AG09319 (cell line): ENCODE results near the gene UNC5C.

ENCODE experiments used
- DNase-seq: peaks from one replicate; pipeline ENCODE4 v3.0.0-alpha.2; 2010; ENCODE audit warnings: low read depth; ENCODE audit errors: extremely low read depth
- TF ChIP-seq, protein P1 (sequence below): IDR thresholded peaks from 2 replicates; pipeline ENCODE4 v1.5.1; 2011; ENCODE audit warnings: low read depth, mild to moderate bottlenecking, inconsistent platforms, low read length, moderate library complexity

The UNC5C gene

DNA sequence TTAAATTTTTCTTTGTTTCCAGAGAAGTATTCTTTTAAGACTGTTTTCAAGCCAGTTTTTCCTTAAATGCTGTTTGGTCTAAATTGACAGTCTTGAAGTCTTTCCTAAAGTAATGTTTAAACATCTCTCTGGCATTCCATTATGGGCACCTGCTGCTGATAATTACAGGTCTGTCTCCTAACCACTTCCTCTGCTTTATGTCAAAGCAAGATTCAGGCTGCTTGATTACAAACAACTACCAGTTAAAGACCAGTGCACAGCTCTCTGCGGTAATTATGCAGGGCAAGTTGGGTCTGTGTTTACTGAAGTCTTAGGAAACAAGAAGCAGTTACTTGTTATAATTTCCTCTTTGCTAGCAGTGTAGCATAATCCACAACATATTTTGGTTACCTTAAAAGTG lies 17.6 kb downstream of the UNC5C start:
- TF ChIP-seq, protein P1, sequence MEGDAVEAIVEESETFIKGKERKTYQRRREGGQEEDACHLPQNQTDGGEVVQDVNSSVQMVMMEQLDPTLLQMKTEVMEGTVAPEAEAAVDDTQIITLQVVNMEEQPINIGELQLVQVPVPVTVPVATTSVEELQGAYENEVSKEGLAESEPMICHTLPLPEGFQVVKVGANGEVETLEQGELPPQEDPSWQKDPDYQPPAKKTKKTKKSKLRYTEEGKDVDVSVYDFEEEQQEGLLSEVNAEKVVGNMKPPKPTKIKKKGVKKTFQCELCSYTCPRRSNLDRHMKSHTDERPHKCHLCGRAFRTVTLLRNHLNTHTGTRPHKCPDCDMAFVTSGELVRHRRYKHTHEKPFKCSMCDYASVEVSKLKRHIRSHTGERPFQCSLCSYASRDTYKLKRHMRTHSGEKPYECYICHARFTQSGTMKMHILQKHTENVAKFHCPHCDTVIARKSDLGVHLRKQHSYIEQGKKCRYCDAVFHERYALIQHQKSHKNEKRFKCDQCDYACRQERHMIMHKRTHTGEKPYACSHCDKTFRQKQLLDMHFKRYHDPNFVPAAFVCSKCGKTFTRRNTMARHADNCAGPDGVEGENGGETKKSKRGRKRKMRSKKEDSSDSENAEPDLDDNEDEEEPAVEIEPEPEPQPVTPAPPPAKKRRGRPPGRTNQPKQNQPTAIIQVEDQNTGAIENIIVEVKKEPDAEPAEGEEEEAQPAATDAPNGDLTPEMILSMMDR: no peak
- no peak for DNase-seq

DNA sequence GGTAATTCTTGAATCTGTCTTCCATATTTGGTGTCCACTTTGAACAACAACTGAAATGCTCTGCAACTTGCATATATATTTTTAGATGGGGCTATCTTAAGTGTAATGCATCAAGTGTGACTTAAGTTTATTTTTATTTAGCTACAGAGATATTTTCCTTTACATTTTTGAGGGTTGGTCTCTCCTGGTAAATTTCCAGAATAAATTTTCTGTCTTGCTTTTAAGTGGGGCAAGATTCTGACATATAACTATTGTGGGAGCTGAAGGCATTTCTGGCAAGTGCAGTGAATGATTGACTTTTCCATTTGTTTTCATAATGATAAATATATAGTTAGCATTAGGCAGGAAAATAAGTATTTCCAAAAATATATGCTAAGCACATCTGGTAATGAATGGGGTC lies 18.8 kb downstream of the UNC5C start:
- TF ChIP-seq, protein P1: no peak
- no peak for DNase-seq

DNA sequence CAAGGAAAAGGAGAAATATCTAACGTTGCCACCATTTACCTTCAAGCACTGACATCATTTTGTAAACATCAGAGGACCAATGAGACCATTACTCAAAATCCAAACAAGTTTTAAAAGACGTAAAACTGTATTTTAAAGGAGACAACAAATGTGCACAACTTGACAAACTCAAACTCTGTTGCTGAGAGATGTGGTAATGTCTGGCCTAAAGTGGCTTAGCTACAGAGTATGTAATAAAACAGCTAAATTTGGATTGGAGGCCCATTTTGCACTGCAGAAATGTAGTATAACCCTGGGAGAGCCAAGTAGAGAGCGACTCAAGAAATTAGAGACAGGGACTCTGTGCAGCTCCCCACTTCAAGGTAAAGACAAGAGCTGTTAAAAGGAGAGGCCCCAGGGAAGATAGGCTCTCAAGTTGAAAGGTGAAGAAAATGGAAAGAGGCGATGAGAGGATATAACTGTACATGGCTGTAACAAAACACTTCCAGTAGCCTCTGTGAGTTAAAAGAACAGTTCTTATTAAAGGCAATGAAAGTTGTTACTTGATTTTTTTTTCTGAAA lies 20.3 kb downstream of the UNC5C start:
- TF ChIP-seq, protein P1: no peak

DNA sequence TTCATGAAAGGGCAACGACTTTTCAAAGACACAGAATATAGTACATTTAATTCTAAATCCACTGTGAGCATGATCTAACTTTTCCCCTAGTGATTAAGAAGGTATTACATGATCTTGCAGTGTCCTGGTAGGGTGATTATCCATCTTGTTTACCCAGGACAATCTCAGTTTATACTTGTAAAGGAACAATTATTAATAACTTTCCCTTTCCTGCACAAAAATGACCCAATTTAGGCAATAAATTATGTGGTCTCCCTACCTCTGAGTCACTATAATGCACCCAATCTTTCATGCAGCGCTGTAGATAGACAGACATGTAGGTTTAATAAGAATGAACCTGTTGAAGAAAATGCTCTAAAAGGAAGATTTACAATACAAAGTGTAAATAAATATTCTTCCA lies 22.7 kb downstream of the UNC5C start:
- no peak for DNase-seq
- TF ChIP-seq, protein P1: no peak

More for the DNA sequence above, 20.3 kb downstream of the UNC5C start:
- DNase-seq: no peak

DNA sequence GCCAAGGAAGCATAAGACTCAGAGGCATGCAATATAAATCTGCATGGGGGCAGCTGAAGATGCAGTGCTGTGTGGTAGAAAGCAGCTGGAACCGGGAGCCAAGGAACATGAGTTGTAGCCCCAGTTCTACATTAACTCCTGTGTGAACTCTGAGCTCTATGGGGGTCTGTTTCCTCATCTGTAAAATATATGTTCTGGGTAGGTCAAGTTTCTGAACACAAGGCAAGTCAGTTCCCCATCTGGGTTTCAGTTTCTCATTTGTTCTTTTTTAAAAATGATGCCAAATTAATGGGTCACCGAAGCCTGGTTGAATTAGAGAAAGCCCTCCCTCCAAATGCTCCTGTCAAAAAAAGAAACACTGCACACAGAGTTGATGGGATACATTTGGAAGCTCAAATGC lies 24.0 kb downstream of the UNC5C start:
- TF ChIP-seq, protein P1: no peak
- no peak for DNase-seq

DNA sequence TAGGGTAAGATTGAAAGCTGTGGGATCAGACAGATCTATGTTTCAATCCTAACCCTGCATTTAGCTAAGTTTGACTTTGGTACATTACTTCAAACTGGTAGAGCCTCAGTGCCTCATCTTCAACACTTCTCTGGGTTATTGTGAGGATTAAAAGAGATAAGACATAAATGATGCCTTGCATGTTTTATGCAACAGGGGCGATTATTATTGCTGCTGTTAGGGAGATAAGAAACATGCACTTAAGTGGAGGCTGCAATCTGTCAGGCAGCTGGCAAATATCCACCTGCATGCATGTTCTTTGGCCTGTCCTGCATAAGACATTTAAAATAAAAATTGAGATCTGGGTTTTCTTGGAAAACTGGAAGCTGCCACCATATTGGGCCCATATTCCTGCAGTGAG lies 24.6 kb downstream of the UNC5C start:
- no peak for DNase-seq
- TF ChIP-seq, protein P1: no peak

DNA sequence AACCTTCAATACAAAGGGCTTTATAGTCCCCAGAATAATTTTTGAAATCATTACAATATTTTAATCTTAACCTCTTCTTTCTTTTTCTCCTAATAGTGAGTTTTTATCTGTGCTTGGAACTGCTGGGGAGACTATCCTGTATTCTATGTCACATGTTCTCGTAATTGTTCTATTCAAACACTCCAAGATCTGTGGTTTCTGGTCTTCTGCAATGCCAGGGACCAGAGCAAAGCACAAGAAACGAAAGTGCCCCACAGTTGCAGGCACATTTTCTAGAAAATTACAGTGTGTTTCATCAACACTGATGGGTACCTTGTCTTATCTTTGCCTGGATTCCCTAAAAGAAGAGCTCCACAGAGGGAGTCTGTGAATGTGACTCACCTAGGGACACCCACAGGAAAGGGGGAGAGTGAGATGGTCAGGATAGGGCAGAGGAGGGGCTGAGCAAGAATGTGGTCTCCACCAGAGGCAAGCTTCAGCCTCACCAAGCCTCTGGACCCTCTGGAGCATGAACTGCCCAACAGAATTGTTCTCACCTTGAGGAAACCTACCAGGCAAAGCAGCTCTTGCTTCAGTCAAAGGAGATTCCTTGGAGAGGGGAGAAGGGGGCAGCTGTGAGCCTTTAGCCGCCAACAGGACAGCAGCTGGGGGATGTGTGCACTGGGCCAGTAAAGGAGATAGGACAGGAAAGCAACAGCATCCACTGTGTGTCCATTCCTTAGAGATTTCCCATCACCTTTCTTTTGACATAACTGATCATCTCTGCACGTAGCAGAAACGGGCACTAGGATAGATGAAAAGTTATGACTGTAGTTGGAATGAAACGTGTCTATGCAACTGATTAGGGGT lies 25.9 kb downstream of the UNC5C start:
- no peak for DNase-seq
- TF ChIP-seq, protein P1: no peak
